Ureter (tissue), 1 donor: Measurements from ENCODE around the gene ZNF441. TPM values are rescaled to one million over a fixed set of nuclear protein-coding genes. Genes with fewer than 3 reads are reported as not detected.
"Not testable (repeated sequence)": the region's sequence is repeated elsewhere in the genome, so short reads cannot be mapped to it uniquely, and the experiment has no call there.

Source experiments
- DNase-seq: peaks from one replicate; pipeline ENCODE4 v3.0.0-alpha.2; 2020; ENCODE audit warnings: low spot score
- total RNA-seq: library from RNA; stranded (reverse); gene quantifications from one replicate; pipeline ENCODE4 v1.2.4, GENCODE V29; 2023
- donor health status: DM: yes; HTN: yes; CAD: no.

The ZNF441 gene
- 17.9 TPM for total RNA-seq

GRCh38 chr19:11766597-11767591 lies at the start of gene ZNF441:
TSS of gene ZNF441 (plus strand) at chr19:11767000. CDS start at chr19:11767194, 194 bp downstream.
- DNase-seq = peak; percentile 99

- DNase-seq = no peak
Measured at GRCh38 chr19:11721681-11722080, 45.1 kb upstream of the ZNF441 start.

DNA sequence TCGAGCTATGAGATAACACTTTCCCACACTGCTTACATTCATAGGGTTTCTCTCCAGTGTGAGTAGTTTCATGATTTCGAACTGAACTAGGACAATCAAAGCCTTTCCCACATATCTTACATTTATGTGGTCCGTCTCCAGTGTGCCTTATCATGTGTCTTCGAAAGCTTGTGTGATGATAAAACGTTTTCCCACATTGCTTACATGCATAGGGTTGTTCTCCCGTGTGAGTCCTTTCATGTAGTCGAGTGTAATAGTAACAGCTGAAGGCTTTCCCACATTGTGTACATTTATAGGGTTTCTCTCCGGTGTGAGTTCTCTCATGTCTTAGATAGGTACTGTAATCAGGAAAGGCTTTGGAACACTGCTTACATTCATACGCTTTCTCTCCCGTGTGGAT lies 44.4 kb upstream of the ZNF441 start:
- DNase-seq = no peak

DNA sequence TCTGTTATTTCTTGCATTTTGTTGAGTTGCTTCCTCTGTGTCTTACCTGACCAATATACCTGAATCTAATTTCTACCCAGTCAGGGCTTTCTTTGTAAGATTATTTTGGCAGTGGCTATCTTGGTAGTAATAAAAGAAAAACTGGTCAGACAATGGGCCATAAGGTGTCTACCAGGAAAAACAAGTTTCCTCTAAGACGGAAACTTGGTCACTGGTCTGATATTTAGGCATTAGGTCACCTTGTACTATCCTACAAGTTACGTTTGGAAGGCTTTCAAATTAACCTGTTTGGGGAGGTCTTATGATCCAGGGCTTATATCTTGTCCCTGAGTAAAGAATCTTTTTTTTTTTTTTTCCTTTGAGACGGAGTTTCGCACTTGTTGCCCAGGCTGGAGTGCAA lies 37.2 kb upstream of the ZNF441 start:
- DNase-seq = no peak

DNA sequence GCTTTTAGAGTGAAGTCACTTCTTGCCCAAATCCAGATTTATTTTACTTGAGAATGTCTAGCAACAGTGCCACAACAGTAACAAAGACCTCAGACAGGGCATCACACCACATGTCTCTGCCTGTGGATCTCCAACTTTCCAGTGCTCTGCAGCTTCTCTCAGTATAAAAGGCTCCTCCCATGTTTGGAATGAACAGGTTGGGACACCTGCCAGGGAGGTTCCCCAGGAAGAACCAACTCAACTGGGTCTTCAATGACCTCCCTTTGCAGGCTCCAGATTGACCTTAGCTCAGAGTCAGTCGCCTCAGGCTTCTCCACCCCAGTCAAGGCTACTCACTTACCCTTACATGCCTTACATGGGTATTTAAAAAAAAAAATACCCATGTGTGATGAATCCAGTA lies 31.4 kb upstream of the ZNF441 start:
- no peak for DNase-seq

DNA sequence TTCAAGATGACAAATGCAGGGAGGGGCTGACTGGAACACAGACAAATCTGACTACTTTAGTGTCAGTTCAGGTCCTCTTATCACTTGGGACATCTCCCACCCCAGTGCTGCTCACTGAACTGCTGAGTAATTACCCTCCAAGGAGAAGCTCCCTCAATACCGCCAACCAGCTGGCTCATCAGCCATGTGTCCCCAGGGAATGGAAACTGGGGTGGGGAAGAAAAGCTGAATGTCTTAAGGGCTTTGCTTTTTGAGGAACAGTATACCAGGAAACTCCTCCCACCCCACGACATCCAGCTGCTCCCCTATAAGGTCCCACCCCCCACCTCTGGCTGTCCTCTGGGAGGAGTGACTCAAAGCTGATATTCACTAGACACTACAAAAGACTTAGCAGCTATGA lies 30.1 kb upstream of the ZNF441 start:
- peak; percentile 49 for DNase-seq

DNA sequence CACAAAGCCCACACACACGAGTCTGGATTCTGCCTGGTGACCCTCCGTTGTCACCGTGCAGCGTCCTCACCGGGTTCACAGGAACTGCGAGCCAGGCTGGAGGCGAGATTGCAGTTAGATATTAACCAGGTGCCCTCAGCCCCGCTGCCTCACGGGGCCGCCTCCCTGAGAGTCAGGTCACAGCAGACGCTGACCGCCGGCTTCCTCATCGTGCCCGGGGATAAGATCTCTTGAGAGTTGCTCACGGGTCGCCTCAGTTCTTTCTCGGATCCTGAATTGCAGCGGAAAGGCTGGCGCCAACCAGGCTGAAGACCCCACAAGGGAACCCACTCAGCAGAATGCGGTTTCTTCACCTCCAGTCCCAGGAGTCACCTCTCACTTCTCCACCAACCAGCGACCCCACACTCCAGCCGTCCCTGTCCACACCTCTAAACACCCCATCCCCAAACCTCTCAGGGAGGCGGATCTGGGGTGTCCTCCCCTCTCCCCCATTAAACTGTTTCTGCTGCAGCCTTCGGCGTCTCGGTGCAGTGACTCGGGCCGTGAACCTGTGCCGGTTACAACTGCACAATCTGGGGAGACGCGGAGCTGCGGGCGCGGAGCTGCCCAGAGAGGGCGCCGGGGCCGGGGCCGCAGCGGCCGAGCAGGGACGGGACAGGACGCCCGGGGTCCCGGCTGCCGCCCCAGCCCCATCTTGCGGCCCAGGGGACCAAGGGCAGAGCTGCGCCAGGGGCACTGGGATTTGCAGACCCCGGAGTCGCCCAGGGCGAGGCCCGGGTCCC lies 28.6 kb upstream of the ZNF441 start:
- DNase-seq = peak; percentile 73

- DNase-seq = peak; percentile 100
Measured at GRCh38 chr19:11738746-11739620, 27.8 kb upstream of the ZNF441 start, which contains the start of gene ZNF823. TSS of gene ZNF823 (minus strand) at chr19:11738946. CDS start at chr19:11738819, 127 bp downstream.

DNA sequence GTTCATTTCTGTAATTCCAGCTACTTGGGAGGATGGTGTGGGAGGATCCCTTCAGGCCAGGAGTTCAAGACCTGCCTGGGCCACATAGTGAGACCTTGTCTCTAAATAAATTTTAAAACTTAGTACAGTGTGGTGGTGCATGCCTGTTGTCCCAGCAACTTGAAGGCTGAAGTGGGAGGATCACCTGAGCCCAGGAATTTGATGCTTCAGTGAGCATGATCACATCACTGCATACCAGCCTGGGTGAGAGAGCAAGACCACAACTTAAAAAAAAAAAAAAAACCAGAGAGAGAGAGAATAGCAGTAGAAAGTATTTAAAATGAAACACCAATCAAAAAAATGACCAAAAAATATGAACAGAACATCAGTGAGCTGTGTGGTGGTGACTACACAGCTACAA lies 20.9 kb upstream of the ZNF441 start:
- DNase-seq = no peak

- no peak for DNase-seq
Measured at GRCh38 chr19:11747277-11747676, 19.5 kb upstream of the ZNF441 start.

DNA sequence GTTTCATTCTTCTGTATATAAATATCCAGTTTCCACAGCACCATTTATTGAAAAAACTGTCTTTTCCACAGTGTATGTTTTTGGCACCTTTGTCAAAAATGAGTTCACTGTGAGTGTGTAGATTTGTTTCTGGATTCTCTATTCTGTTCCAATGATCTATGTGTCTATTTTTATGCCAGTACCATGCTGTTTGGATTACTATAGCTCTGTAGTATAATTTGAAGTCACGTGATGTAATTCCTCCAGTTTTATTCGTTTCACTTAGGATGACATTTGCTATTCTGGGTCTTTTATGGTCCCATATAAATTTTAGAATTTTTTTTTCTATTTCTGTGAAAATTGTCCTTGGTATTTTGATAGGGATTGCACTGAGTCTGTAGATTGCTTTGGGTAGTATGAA lies 17.0 kb upstream of the ZNF441 start:
- no peak for DNase-seq

DNA sequence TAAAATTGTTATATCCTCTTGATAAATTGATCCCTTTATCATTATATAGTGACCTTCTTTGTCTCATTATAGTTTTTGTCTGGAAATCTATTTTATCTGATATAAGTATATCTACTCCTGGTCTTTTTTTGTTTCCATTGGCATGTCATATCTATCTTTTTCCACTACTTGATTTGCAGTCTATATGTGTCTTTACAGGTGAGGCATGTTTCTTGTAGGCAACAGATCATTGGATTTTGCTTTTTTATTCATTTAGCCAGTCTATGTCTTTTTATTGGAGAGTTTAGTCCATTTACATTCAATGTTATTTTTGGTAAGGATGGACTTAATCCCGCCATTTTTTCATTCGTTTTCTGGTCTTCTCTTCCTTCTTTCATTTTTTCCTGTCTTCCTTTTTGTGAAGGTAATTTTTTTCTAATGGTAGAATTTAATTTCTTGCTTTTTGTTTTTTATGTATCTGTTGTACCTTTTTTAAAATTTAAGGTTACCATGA lies 14.5 kb upstream of the ZNF441 start:
- no peak for DNase-seq

GRCh38 chr19:11754663-11755062 lies 12.1 kb upstream of the ZNF441 start:
- DNase-seq = no peak

DNA sequence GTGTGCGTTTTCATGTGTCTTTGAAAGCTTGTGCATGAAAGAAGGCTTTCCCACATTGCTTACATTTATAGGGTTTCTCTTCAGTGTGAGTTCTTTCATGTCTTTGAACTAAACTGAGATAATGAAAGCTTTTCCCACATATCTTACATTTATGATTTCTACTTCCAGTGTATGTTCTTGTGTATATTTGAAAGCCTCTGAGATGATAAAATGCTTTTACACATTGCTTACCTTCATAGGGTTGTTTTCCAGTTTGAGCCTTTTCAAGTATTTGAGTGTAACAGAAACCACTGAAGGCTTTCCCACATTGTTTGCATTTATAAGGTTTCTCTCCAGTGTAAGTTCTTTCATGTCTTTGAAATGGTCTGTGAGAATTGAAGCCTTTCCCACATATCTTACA lies 9.8 kb upstream of the ZNF441 start:
- no peak for DNase-seq

DNA sequence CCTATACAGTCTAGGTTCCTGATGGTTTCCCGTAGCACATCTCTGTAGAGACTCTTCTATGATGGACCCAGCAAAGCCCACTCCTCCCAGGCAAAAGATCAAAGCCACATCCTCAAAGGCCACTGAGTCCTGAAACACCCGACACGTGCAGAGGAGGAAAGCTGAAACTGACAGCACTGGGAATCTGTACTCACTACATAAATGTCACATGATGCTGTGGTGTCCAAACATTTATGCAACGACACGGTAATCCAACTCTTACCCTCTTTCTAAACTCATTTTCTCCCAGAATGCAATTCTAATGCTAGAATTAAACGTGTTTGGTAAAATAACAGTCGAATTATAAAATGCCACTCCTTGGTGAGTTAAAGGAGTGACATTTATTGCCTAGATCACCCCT lies 7.0 kb upstream of the ZNF441 start:
- DNase-seq = no peak

- DNase-seq = no peak
Measured at GRCh38 chr19:11763117-11763516, 3.7 kb upstream of the ZNF441 start.

DNA sequence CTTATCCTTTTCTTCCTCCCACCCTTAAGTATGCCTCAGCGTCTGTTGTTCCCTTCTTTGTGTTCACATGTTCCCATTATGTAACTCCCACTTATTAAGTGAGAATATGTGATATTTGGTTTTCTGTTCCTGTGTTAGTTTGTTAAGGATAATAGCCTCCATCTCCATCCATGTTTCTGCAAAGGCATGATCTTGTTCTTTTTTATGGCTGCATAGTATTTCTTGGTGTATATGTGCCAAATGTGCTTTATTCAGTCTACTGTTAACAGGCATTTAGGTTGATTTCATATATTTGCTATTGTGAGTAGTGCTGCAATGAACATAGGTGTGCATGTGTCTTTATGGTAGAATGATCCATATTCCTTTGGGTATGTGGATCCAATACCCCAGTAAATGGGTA lies 3.2 kb upstream of the ZNF441 start:
- no peak for DNase-seq

DNA sequence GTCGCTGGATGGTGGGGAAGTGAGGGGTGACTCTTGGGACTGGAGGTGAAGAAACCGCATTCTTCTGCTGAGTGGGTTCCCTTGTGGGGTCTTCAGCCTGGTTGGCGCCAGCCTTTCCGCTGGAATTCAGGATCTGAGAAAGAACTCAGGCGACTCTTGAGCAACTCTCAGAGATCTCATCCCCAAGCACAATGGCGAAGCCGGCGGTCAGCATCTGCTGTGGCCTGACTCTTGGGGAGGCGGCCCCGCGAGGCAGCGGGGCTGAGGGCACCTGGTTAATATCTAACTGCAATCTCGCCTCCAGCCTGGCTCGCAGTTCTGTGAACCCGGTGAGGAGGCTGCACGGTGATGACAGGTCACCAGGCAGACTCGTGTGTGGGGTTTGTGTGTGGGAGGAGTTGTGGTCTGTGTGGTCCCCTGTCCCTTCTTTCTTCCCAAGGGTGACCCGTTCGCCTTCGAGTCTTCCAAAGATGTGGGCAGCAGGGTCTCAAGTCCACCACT lies 883 bp downstream of the ZNF441 start:
- DNase-seq = peak; percentile 59

DNA sequence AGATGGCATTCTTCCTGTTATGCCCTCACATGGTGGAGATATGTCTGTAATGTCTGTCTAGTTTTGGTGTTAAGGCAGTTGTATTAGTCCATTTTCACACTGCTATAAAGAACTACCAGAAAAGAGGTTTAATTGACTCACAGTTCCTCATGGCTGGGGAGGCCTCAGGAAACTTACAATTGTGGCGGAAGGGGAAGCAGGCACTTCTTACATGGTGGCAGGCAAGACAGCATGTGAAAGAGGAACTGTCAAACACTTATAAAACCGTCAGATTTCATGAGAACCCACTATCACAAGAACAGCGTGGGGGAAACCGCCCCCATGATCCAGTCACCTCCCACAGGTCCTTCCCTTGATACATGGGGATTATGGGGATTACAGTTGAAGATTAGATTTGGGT lies 3.2 kb downstream of the ZNF441 start:
- no peak for DNase-seq

DNA sequence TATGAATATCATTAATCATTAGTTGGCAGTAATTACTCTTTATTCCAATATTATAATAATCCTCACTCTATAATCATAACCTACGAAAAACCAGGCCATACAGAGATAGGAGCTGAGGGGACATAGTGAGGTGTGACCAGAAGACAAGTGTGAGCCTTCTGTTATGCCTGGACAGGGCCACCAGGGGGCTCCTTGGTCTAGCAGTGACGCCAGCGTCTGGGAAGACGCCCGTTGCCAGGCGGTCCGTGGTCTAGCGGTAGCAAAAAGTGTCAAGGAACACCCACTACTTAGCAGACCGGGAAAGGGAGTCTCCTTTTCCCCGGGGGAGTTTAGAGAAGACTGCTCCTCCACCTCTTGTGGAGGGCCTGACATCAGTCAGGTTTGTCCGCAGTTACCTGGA lies 4.7 kb downstream of the ZNF441 start:
- not testable (repeated sequence) for DNase-seq

DNA sequence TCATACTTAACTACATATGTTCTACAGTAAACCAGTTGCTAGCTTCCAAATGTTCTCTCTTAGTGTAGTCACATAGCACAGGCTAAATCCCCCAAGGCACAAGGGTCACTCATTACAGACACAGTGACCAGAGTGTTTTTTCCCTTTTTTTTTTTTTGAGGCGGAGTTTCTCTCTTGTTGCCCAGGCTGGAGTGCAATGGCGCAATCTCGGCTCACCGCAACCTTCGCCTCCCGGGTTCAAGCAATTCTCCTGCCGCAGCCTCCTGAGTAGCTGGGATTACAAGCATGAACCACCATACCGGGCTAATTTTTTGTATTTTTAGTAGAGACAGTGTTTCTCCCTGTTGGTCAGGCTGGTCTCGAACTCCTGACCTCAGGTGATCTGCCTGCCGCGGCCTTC lies 9.9 kb downstream of the ZNF441 start:
- DNase-seq = not testable (repeated sequence)
